ENCODE measurements around the gene TPI1.

Gene TPI1

GRCh38 chr12:6824901-6825381, 42.4 kb upstream of the TPI1 start (continued):
- no peak for TF ChIP-seq GLIS3 (CRISPR knock-in tag; IDR thresholded peaks at IDR 0.05)
- no peak for TF ChIP-seq ISL1 (CRISPR knock-in tag; IDR thresholded peaks at IDR 0.05)
- no peak for TF ChIP-seq POU6F1 (CRISPR knock-in tag; IDR thresholded peaks at IDR 0.05; ENCODE audit: borderline replicate concordance, low read depth)
- TF ChIP-seq ZNF70 (CRISPR knock-in tag; IDR thresholded peaks at IDR 0.05), result no peak
- no peak for TF ChIP-seq ZNF565 (CRISPR knock-in tag; conservative IDR thresholded peaks at IDR 0.05; ENCODE audit: low read depth)
- no peak for TF ChIP-seq TOX (CRISPR knock-in tag; IDR thresholded peaks at IDR 0.05; ENCODE audit: borderline replicate concordance)
- no peak for TF ChIP-seq ZFP30 (CRISPR knock-in tag; IDR thresholded peaks at IDR 0.05)
- TF ChIP-seq RARB (CRISPR knock-in tag; IDR thresholded peaks at IDR 0.05), result no peak

GRCh38 chr12:6825398-6826124, 41.8 kb upstream of the TPI1 start:
- peak; percentile 63 for ATAC-seq
- no peak for TF ChIP-seq TSHZ2 (CRISPR knock-in tag; IDR thresholded peaks at IDR 0.05)
- TF ChIP-seq POU6F1 (CRISPR knock-in tag; IDR thresholded peaks at IDR 0.05; ENCODE audit: borderline replicate concordance, low read depth), result no peak
- TF ChIP-seq ZFP30 (CRISPR knock-in tag; IDR thresholded peaks at IDR 0.05), result no peak
- no peak for TF ChIP-seq TOX (CRISPR knock-in tag; IDR thresholded peaks at IDR 0.05; ENCODE audit: borderline replicate concordance)

- no peak for TF ChIP-seq TCF4 (CRISPR knock-in tag; IDR thresholded peaks at IDR 0.05; ENCODE audit: borderline replicate concordance)
- no peak for TF ChIP-seq ZFP30 (CRISPR knock-in tag; IDR thresholded peaks at IDR 0.05)
- TF ChIP-seq PATZ1 (CRISPR knock-in tag; IDR thresholded peaks at IDR 0.05; ENCODE audit: borderline replicate concordance), result no peak
- no peak for TF ChIP-seq POU6F1 (CRISPR knock-in tag; IDR thresholded peaks at IDR 0.05; ENCODE audit: borderline replicate concordance, low read depth)
- no peak for TF ChIP-seq ZNF565 (CRISPR knock-in tag; conservative IDR thresholded peaks at IDR 0.05; ENCODE audit: low read depth)
- no peak for TF ChIP-seq ZFP3 (CRISPR knock-in tag; IDR thresholded peaks at IDR 0.05)
- TF ChIP-seq CREB5 (CRISPR knock-in tag; IDR thresholded peaks at IDR 0.05; ENCODE audit: low read depth), result no peak
- no peak for TF ChIP-seq SNAI2 (CRISPR knock-in tag; IDR thresholded peaks at IDR 0.05)
- TF ChIP-seq RARB (CRISPR knock-in tag; IDR thresholded peaks at IDR 0.05), result no peak
- no peak for TF ChIP-seq ISL1 (CRISPR knock-in tag; IDR thresholded peaks at IDR 0.05)
- TF ChIP-seq ZNF8 (CRISPR knock-in tag; IDR thresholded peaks at IDR 0.05), result no peak
- TF ChIP-seq CSDC2 (CRISPR knock-in tag; IDR thresholded peaks at IDR 0.05), result no peak
- no peak for TF ChIP-seq CSRNP3 (CRISPR knock-in tag; IDR thresholded peaks at IDR 0.05)
- TF ChIP-seq ZC3H10 (CRISPR knock-in tag; IDR thresholded peaks at IDR 0.05), result no peak
- no peak for ATAC-seq
These were observed 41.1 kb upstream of the TPI1 start for GRCh38 chr12:6826125-6826733.

Measured in SK-N-SH treated with all-trans-retinoic acid at 6 μM for 48 hours (cell line).